Activated B cell treated with CpG ODN at 0.5 μM for 24 hours (primary cell): ENCODE results near the gene MPZL2. TPM values are rescaled to one million over a fixed set of nuclear protein-coding genes. Genes with fewer than 3 reads are reported as not detected.

ENCODE experiments used
- ATAC-seq: fragments of 200-7000 bp; cut with Tn5 transposase; one replicate; pipeline ENCODE4 v1.10.0; 2021; ENCODE audit warnings: low read depth, mild to moderate bottlenecking, moderate library complexity
- CTCF ChIA-PET: fragments of 350-600 bp; sonication (Branson Sonifier 250); formaldehyde crosslinking; loops from one replicate; lab custom pipeline; 2021; ENCODE audit warnings: antibody characterized with exemption; lab: Charles Lee
- POLR2A ChIA-PET: fragments of 350-600 bp; sonication (Branson Sonifier 250); formaldehyde crosslinking; loops from one replicate; lab custom pipeline; 2021; ENCODE audit warnings: antibody characterized with exemption; lab: Charles Lee
- DNase-seq: peaks from one replicate; pipeline ENCODE4 v3.0.0; 2022
- H3K27ac Mint-ChIP-seq: one replicate; pipeline ENCODE4 v1.8.0; 2020; ENCODE audit warnings: mixed read lengths
- H3K27me3 Mint-ChIP-seq: one replicate; pipeline ENCODE4 v1.8.0; 2021; ENCODE audit warnings: mixed read lengths
- H3K36me3 Mint-ChIP-seq: one replicate; pipeline ENCODE4 v1.8.0; 2021; ENCODE audit warnings: low read depth, mixed read lengths
- H3K4me1 Mint-ChIP-seq: one replicate; pipeline ENCODE4 v1.8.0; 2021; ENCODE audit warnings: mixed read lengths
- H3K4me3 Mint-ChIP-seq: one replicate; pipeline ENCODE4 v1.8.0; 2020; ENCODE audit warnings: mild to moderate bottlenecking, mixed read lengths
- H3K9me3 Mint-ChIP-seq: one replicate; pipeline ENCODE4 v1.8.0; 2020; ENCODE audit warnings: mixed read lengths
- CTCF ChIP-seq: fragments of 200-600 bp; IDR thresholded peaks from one replicate; pipeline ENCODE4 v1.8.0; 2022; ENCODE audit warnings: antibody characterized with exemption, mild to moderate bottlenecking
- intact Hi-C: fragments of 100-400 bp; cut with micrococcal nuclease; formaldehyde crosslinking; loops from one replicate; pipeline ENCODE4 v1.15.1; 2024
- total RNA-seq: library from RNA; stranded (reverse); gene quantifications from 2 replicates; pipeline ENCODE4 v1.2.3, GENCODE V29; 2022

MPZL2 gene
- total RNA-seq, 1 donor from 2014 or later: not detected

DNA sequence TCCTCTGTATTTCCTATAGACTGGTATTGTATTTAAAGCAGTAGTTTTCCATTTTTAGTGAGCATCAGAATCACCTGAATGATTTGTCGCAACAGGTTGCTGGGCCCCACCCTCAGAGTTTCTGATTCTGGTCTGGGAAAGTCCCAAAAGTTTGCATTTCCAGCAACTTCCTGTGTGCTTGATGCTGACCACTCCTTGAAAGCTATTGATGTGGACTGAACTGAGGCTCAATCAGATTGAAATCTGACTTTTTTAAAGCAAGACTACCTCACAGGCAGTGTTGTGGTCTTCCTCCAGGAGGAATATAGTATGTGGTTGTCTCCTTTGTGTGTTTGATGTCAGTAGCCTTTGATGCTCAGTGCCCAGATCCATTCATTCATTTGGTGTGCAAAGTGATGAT lies 17.2 kb upstream of the MPZL2 start:
- H3K27ac Mint-ChIP-seq: no peak overlapping the region
- H3K36me3 Mint-ChIP-seq: no peaks in the 10 kb centered on the region
- peak overlapping the region; percentile 5 for H3K4me3 Mint-ChIP-seq
- ChIA-PET CTCF (interaction anchor here (1.3 kb wide), 1 partner anchor 10 kb away, joined by 4 read pairs; no protein-coding TSS in a partner anchor), POLR2A (interaction anchor here (0.6 kb wide), 1 partner anchor 51 kb away, joined by 3 read pairs; no protein-coding TSS in a partner anchor)
- TF ChIP-seq CTCF: no peak
- H3K4me1 Mint-ChIP-seq: peaks cover 9% of the 10 kb centered on the region
- no peaks in the 10 kb centered on the region for H3K27me3 Mint-ChIP-seq
- intact Hi-C loops: loop anchor here (5.0 kb wide), 1 partner anchor 39 kb away; no protein-coding TSS in a partner anchor
- ATAC-seq (peak; percentile 74), DNase-seq (no peak)
- no peaks in the 10 kb centered on the region for H3K9me3 Mint-ChIP-seq

DNA sequence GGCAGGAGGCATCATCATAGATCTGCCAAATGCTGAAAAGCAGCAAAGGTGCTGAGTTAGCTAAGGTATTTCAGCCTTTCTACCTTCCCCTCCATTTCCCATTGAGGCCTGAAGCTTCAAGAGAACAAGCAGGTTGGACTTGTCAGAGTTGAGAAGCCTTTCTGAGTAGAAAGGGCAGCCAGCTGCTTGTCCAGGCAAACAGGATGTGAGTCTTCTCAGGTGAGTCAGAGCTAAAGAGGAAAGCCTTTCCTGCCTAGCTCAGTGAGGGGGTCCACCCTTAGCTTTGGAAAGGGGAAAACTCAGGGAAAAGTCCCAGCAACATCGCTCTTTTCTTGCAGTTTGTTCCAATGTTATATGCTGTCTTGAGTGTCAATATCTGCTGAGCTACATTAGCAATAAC lies 13.2 kb upstream of the MPZL2 start:
- ATAC-seq (no peak), DNase-seq (no peak)
- ChIA-PET CTCF (interaction anchor here (0.9 kb wide), 1 partner anchor 12 kb away, joined by 3 read pairs; no protein-coding TSS in a partner anchor), POLR2A (interaction anchor here (0.7 kb wide), 1 partner anchor 1099 kb away, joined by 3 read pairs; the partner anchor contains the start of gene SIDT2)
- H3K27ac Mint-ChIP-seq: no peak overlapping the region
- H3K27me3 Mint-ChIP-seq: peaks cover 11% of the 10 kb centered on the region
- intact Hi-C loops: no loop called here
- H3K36me3 Mint-ChIP-seq: no peaks in the 10 kb centered on the region
- H3K4me3 Mint-ChIP-seq: no peak overlapping the region
- no peak for TF ChIP-seq CTCF
- no peaks in the 10 kb centered on the region for H3K9me3 Mint-ChIP-seq
- peaks cover 9% of the 10 kb centered on the region for H3K4me1 Mint-ChIP-seq

- Mint-ChIP-seq H3K4me3 (no peak overlapping the region), H3K4me1 (peaks cover 7% of the 10 kb centered on the region), H3K27ac (no peak overlapping the region), H3K36me3 (no peaks in the 10 kb centered on the region), H3K27me3 (peaks cover 11% of the 10 kb centered on the region), H3K9me3 (no peaks in the 10 kb centered on the region)
- intact Hi-C loops: no loop called here
- no peak for DNase-seq
- CTCF ChIA-PET: no interaction called here
- POLR2A ChIA-PET: no interaction called here
- no peak for TF ChIP-seq CTCF
- ATAC-seq: no peak
These were observed 12.3 kb upstream of the MPZL2 start for GRCh38 chr11:118276422-118276821.

- intact Hi-C loops: no loop called here
- no peak overlapping the region for H3K4me3 Mint-ChIP-seq
- H3K27ac Mint-ChIP-seq: no peak overlapping the region
- TF ChIP-seq CTCF: no peak
- no peaks in the 10 kb centered on the region for H3K9me3 Mint-ChIP-seq
- peaks cover 17% of the 10 kb centered on the region for H3K27me3 Mint-ChIP-seq
- no peak for ATAC-seq
- no peak for DNase-seq
- ChIA-PET POLR2A (interaction anchor here (0.5 kb wide), 1 partner anchor 332 kb away, joined by 4 read pairs; the partner anchor contains the start of gene PHLDB1), CTCF (no interaction called here)
- no peaks in the 10 kb centered on the region for H3K4me1 Mint-ChIP-seq
- no peaks in the 10 kb centered on the region for H3K36me3 Mint-ChIP-seq
These were observed 11.1 kb upstream of the MPZL2 start for GRCh38 chr11:118275176-118275575.

DNA sequence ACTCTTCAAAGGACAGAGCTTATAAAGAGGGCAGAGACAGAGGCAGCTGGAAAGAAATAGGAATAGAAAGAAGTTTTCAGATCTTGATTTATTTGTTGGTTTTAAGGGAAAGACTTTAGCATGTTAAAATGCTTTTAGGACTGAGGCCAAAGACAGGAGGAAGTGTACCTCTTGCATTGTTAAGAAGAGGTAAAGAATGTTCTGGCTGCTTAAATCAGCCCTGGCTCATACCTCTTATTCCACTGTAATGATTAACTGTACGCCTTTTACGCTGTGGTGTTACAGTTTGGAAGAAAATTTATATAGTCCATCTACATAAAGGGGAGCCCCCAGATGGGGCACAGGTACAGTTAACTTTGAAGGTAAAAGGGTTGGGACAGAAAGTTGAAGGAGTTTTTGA lies 10.1 kb upstream of the MPZL2 start:
- ChIA-PET CTCF (no interaction called here), POLR2A (no interaction called here)
- H3K27me3 Mint-ChIP-seq: peaks cover 26% of the 10 kb centered on the region
- no peak overlapping the region for H3K27ac Mint-ChIP-seq
- H3K36me3 Mint-ChIP-seq: no peaks in the 10 kb centered on the region
- intact Hi-C loops: no loop called here
- ATAC-seq (no peak), DNase-seq (no peak)
- no peak overlapping the region for H3K4me3 Mint-ChIP-seq
- H3K4me1 Mint-ChIP-seq: no peaks in the 10 kb centered on the region
- no peak for TF ChIP-seq CTCF
- no peaks in the 10 kb centered on the region for H3K9me3 Mint-ChIP-seq
